Skin epidermis (tissue), 12 donors: Measurements from ENCODE around the gene SH3TC1.
A peak's percentile ranks its signal among the peaks of the same experiment; 100 is the strongest.

Experiments
- H3K27ac ChIP-seq, 21 experiments: fragments of 200-600 bp; sonication (generic) in 11 of 21; one replicate each; pipeline ENCODE4 v1.5.0; 2020; ENCODE audit warnings: mild to moderate bottlenecking in 3 of 21, inconsistent platforms in 2 of 21, moderate library complexity in 2 of 21
- H3K4me3 ChIP-seq, 7 experiments: fragments of 200-600 bp; sonication (generic) in 2 of 7; one replicate each; pipeline ENCODE4 v1.5.0; 2020; ENCODE audit warnings: inconsistent platforms in 2 of 7, mild to moderate bottlenecking in 2 of 7, moderate library complexity in 1 of 7

Gene SH3TC1

DNA sequence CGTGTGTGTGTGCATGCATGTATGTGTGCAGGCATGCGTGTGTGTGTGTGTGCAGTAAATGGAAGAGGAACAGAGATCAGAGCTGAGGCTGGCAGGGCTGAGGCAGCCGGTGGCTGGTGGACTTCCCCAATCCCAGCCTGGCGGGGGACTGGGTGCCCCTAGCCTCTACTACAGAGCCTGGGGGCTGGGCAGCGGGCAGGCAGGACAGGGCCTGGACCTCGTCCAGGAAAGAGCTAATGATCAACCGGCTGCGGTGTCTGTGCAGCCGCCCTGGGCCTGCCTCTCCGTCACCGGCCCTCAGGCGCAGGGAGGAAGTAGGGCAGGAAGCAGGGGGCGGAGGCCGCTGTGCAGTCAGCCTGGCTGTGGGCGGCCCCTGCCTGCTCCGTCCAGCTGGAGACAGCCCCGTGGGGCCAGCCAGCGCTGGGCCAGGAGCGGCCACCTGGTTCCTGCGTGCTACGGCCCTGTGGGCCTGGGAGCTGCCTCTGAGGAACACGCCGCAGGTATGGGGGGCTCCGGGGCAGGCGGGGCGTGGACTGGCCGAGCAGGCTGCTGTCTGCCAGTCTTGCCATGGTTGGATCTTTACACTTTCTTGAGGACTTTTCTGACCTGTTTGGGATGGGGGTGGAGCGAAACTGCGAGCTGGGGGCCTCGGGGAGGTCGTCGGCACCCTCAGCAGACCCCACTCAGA lies at the start of gene SH3TC1:
SH3TC1 (plus strand) TSS at position 385 of the 688 bp plus-strand sequence. CDS start 5,905 bp downstream, outside the sequence.
- H3K27ac ChIP-seq, result peak within 1 kb of the TSS; percentile 40 to 96 (median 84)
- peak within 1 kb of the TSS; percentile 26 to 53 (median 48) for H3K4me3 ChIP-seq

DNA sequence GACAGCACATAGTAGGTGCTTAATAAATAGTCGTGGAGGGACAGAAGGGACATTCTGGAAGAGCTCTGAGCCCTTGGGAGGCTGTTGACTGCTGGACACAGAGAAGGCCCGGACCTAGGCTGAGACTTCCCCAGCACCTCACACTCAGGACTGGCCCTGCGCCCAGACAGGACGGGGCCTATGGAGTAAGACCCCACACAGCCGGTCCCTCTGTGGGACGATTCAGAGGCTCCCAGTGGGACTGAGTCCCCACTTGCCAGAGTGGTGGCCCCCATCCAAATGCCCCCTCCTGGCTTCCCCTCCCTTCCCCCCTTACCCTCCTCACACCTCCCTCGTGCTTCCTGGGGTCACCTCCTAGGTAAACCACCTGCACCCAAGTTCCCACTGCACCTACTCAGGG lies 49.4 kb upstream of the SH3TC1 start:
- Histone ChIP-seq H3K27ac (no peak overlapping the region), H3K4me3 (no peak overlapping the region)

DNA sequence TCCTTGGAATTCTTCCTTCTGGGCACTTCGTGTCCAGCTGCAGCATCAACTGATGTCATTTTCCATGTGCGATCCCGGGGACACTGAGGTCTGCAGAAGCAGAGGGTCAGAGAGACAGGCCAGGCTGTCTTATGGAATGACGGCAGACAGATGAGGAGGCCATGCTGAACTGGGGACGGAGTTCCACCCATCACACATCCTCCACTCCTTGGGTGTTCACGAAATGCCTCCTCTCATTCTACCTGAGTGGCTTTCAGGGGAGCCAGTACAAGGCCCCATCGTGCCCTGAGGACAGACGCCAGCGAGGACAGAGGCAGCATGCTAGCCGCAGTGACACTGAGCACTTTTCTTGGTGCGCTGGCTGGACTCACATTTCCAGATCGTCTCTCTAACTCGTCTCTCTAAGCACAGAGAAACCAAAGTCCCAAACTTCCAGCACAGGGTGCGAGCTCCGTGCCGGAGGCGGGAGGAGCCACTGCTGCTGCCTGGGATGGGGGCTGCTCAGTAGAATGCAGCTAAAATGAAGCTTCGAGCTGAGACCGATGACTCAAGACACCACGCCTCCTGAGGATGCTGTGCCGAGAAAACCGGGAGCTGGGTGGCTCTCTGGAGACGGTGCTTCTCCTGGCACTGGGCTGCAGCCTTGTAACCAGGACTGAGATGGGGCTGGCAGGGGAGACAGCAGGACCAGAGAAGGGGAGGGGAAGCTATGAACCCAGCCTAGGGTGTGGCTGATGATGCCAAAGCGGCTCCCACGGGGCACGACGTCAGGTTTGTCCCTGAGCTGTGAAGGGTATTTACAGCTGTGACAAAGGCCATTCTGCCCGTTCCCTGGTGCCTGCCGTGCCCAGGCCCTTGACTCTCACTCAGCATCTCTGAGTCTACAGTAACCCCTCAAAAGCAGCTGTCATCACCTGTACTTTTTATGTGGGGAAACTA lies 48.7 kb upstream of the SH3TC1 start:
- Histone ChIP-seq H3K4me3 (no peak overlapping the region), H3K27ac (no peak overlapping the region)

DNA sequence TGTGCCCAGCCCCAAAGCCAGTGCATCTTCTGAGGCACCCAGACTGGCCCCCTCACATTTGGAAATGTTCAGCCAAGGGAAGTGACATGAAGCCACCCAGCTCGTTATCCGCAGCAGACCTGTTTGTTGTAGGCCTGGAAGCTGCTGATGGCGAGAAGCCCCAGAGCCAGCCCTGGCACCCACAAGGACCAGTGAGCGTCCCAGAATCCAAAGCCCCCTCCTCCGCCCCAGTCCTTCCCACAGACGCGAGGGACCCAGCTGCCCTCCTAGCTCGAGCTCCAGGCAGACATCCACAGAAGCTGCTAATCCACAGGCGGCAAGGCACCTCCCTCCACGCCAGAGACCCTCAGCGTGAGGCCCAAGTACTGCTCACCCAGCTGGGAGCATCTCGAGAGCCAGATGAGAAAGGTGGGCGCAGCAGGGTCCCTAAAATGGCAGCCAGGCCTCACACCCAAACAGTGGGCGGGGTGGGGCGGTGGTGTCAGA lies 47.9 kb upstream of the SH3TC1 start:
- H3K4me3 ChIP-seq, result no peak overlapping the region
- no peak overlapping the region for H3K27ac ChIP-seq

DNA sequence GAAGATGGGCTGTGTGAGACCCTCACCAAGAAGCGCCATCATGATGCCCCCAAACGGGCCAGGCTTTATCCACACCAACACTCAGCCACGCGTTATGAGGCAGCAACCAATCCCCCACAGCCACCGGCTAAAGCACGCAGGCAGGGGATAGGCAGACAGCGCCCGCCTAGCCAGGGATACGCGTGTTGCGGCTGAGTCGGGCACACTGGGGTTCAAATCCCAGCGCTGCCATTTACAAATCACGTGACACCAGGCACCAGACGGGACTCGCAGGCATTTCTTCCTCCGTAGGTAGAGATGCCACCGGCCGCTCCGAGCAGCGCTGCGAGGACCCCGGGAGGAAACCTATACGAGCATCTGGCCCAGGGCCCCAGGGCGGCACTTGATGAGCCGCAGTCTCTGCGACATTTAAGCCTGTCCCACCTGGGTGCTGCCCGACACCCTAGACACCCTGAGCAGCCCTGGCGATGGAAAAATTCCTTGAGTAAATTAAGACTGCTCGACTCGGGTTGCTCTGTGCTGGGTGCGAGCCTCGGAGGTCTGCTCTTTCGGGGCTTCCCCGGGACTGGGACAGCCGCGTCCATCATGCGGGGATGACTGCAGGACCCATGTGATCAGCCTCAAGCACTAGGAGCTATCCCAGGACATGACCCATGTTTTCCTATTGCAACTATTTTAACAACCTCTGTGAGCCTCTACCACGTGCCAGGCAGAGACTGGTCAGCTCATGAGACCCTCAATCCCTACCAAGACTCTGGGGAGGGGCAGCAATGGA lies 46.8 kb upstream of the SH3TC1 start:
- H3K27ac ChIP-seq, result no peak overlapping the region
- H3K4me3 ChIP-seq, result no peak overlapping the region

DNA sequence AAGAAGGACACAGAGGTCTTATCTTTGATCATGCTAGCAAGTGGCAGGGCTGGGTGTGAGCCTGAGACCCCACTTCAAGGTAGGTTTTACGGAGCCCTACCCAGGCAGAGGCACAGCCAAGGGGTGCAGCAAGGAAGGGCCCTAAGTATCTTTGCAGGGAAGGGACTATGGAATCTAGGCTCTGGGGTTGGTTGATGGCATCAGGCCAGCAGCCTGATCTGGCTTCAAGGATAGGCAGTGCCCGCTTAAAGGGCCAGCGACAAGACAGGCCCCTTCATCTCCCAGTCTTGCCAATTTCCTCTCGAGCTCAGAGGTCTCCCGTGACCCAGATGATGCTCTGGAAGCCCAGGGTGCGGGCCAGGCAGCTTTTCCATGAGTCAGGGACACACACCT lies 46.2 kb upstream of the SH3TC1 start:
- H3K4me3 ChIP-seq, result no peak overlapping the region
- H3K27ac ChIP-seq, result no peak overlapping the region

DNA sequence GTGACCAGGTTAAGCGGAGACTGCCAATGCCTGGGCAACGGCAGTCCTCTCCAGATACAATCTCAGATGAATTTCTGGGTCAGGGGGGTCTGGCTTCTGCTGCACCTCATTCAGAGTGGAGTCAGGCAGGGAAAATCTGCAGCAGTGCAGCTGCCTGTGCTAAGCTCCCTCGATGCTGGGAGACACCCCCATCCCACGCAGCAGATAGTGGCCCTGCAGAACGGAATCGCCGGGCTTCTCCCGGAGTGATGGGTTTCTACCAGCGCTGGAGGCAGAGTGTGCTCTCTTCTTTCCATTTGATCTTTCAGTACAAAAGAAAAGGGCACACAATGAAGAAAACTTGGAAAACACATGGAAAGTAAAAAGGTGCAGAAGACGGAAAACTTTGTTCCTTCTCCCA lies 45.6 kb upstream of the SH3TC1 start:
- H3K4me3 ChIP-seq, result no peak overlapping the region

DNA sequence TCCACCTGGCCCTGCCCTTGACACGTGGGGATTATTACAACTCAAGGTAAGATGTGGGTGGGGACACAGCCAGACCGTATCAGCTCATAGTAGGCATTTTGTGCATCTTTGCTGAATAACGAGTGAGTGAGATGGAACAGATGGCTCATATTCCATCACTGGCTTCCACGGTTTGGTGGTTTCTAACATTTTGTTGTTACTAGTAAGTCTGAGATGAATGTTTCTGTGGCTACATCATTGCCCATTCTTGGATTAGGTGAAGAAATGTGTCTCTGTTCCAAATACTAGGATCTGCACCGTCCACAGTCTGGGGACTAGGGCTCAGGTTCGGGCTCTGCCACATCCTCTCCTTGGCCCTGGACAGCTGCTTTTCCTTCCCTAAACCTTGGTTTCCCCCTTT lies 44.0 kb upstream of the SH3TC1 start:
- no peak overlapping the region for H3K4me3 ChIP-seq
- H3K27ac ChIP-seq, result no peak overlapping the region

More for the DNA sequence above, 45.6 kb upstream of the SH3TC1 start:
- no peak overlapping the region for H3K27ac ChIP-seq

DNA sequence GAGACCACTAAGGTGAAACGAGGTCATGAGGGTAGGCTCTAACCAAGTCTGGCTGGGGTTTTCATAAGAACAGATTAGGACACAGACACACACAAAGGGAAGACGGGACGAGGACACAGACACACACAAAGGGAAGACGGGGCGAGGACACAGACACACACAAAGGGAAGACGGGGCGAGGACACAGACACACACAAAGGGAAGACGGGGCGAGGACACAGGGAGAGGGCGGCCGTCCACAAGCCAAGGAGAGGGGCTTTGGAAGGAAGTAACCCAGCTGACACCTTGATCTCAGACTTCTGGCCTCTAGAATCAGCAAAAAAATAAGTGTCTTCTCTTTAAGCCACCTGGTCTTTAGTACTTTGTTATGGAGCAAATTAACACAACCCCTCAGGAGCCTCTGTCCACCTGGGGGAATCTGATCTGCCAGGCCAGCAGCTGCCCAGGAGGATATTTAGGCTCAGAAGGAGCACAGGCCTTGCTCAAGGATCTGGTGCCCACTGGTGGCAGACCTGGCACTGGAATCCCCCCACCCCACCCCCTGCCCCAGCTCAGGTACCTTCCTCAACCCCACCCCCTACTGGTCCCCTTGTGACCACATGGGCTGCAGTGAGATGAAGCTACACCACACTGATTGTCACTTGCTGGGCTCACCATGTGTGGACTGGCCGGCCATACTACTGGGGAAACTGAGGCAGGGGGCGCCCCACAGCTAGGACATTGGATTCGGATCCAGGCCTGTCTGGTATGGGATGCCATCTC lies 43.2 kb upstream of the SH3TC1 start:
- Histone ChIP-seq H3K27ac (no peak overlapping the region), H3K4me3 (no peak overlapping the region)

DNA sequence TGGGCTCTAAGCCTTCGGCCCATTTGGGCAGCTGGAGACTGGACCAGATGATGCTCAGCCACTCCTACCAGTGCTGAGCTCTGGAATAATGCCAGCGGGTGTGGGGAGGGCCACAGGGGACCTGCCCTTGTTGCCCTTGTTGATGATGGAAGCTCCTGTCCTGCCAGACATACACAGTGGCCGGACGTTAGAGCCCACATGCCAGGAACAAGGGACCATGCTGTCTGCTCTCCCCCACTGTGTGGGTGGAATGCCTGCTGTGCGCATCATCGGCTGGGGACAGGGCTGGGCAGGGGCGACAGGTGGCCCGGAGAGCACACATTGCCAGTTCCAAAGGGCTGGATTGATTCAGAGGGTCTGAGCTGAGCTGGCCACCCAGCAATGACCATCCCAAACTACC lies 42.5 kb upstream of the SH3TC1 start:
- Histone ChIP-seq H3K4me3 (no peak overlapping the region), H3K27ac (peak overlapping the region in 1 of 21 experiments; percentile 8)

DNA sequence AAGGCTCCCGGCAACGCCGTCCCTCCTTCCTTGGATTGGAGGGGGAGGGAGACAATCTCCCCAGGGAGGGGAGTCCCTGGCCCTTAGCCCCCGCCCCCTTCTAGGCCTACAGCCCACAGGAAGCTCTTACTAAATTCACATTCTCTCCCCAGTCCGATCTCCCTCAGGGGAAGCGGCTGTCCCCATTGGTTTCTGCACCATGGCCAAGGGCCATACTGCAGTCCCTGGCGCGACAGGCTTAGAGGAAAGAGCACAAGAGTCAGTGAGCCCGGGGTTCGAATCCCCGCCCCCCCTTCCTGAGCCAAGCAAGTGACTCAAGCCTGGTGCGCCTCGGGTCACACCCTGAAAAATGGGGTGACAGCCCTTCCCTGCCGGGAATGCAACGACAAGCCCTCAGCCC lies 41.6 kb upstream of the SH3TC1 start:
- Histone ChIP-seq H3K27ac (peak overlapping the region in 1 of 21 experiments; percentile 68), H3K4me3 (peak overlapping the region; percentile 55 to 78 (median 70))

DNA sequence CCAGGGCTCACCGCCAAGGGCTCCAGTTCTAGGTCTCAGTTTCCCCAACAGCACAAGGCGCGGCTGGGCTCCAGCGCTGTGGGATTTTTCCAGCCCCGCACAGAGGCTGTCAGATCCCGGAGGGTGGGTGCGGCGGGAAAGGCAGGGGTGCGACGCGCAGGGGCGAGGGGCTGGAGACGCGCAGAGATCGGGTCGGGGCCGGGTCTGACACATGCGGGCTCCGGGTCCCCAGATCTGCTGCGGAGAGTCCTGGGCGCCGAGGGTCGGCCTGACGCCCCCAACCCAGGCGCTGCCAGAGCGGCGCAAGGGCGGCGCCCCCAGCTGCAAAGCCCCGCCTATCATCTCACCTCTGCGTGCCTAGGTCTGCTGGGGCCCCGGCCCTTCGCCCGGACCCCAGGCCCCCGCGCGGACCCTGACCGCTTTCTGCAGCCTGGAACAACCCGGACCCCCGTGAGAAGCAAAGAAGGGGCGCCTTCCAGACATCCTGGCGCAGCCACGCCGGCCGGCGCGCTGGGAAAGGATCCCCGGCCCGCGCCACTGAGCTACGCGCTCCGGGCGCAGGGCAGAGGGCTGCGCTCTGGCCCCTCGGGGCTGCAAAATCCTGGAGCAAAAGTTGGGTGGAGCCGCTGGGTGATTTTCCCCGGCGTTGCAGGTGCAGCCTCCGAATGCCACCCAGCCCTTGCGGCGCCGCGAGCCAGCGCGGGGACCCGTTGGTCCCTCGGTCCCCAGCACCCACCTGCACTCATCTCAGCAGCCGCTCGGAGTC lies 41.0 kb upstream of the SH3TC1 start:
- H3K27ac ChIP-seq, result peak overlapping the region in 14 of 21 experiments; percentile 14 to 68 (median 48)
- peak overlapping the region; percentile 55 to 78 (median 70) for H3K4me3 ChIP-seq

DNA sequence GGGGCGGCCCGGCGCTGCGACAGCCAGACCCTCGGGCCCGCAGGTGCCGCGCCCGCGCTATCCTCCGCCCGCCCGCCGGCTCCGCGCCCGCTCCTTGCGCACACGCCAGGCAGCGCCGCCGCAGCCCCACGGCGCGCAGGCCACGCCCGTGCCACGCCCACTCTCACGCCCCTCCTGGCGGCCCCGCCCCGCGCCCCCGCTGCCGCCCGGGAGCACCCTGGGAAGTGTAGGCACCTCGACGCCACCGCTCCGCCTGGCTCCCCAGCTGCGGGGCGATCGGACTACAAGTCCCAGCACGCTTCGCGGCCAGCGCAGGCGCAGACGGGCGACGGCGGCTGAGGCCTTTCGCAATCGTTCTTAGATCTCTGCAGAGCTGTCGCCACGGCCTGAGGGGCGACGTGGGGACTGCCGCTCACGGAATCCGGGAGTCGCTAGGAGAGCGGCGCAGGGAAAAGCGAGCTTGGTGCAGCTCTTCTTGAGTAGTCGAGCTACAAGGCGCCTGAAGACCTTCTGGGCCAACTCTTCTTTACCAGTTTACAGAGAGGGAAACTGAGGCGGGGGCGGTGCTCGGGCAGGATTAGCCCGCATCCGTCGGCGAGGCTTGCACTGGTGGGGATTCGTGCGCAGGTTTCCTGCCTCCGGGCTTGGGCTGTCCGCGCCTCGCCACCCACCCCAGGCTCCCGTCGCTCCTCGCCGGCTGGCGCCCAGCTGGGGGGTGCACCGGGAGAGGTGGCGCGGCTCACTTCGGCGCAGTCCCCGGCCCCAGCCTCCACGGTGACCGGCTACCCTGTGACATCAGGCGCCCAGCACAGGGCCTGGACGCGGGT lies 40.2 kb upstream of the SH3TC1 start, which contains the start of gene ABLIM2:
ABLIM2 (minus strand) TSS at position 104 of the 827 bp plus-strand sequence. CDS start 124 bp downstream, outside the sequence.
- Histone ChIP-seq H3K4me3 (peak within 1 kb of the TSS; percentile 65 to 78 (median 73)), H3K27ac (peak within 1 kb of the TSS in 20 of 21 experiments; percentile 20 to 86 (median 74))

DNA sequence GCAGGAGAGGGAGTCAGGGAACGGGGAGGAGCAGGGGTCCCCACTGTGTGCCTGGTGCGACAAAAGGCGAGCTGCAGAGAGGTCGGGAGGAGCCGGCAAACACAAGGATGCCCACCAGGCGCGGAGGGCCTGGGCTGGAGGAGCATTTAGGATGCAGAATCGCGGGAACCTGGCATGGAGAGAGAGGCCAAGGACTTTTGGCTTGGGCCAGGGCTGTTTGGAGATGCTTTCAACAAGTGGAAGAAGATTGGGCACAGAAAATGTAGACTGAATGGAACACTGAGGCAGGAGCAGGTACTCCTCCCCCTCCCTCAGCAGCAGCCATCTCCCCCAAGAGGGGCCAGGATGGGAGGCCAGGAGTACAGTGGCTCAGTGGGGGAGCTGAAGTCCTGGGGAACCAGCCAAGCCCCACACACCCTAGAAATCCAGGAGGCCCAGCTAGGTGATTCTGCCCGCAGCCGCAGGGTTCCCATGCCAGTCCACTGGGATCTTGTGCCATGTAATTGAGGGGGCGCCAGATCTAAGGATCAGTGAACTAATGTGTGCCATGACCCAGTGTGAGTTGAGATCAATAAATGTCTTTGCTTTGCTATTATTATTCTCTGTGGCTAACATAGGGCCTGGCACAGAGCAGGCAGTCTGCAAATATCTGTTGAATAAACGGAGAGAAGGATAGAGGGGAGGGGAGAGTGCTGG lies 39.4 kb upstream of the SH3TC1 start:
- H3K4me3 ChIP-seq, result peak overlapping the region; percentile 65 to 78 (median 71)
- peak overlapping the region in 18 of 21 experiments; percentile 38 to 86 (median 76) for H3K27ac ChIP-seq

DNA sequence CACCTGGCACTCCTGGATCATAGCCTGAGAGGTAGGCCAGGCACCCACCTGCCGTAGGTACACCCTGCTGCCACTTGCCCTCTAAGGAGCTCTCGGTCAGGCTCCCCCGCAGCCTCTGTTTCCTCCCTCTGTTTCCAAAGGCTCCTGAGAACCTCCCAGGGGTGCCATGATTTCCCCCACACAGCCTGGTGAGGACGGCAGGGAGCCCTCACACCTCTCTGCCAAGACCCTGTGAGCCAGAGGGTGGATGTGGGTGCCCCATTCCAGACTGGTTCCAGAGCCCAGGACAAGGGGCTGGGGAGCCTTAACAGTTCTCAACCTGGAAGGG lies 38.9 kb upstream of the SH3TC1 start:
- Histone ChIP-seq H3K27ac (no peak overlapping the region), H3K4me3 (no peak overlapping the region)

DNA sequence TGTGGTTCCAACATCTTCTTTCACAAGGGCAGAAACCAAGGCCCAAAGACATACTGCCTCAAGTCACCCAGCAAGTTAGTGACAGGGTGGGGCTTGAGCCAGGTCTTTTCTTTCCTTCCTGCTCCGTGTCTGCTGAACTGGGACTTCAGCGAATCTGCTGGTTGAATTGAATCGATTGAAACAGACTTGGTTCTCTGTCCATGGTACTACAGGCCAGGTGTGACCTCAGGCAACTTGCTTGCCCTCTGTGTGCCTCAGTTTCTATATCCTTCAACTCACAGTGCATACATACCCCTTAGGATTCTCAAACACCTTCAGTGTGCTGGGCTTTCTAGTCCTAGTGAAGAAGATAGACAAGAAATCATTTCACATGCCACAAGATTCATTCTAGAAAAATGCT lies 38.5 kb upstream of the SH3TC1 start:
- Histone ChIP-seq H3K4me3 (no peak overlapping the region), H3K27ac (no peak overlapping the region)

DNA sequence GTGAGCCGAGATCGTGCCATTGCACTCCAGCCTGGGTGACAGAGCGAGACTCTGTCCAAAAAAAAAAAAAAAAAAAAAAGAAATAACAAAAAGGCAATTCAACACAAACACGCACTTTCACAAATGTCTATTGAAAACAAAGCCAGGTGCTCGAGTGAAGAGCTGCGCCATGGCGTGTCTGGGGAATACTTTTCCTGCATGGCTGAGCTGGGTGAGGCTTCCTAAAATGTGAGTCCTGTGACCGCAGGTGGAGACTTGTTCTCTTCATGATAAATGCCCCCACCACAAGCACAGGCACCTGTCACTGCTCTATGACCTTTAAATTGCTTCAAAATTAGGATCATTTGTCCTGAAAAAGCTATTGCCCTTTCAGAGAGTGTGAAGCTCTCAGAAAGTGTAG lies 36.5 kb upstream of the SH3TC1 start:
- Histone ChIP-seq H3K4me3 (no peak overlapping the region), H3K27ac (no peak overlapping the region)
